CD4-positive, alpha-beta T cell (primary cell): ENCODE measurements around the gene ARPC4. TPM values are rescaled to one million over a fixed set of nuclear protein-coding genes. Genes with fewer than 3 reads are reported as not detected.

Source experiments
- ATAC-seq: fragments of 200-7000 bp; cut with Tn5 transposase; one replicate; pipeline ENCODE4 v1.10.0; 2022; ENCODE audit warnings: mild to moderate bottlenecking; ENCODE audit not compliant: poor library complexity
- CTCF ChIA-PET: fragments of 350-600 bp; sonication (Branson Sonifier 250); formaldehyde crosslinking; loops from one replicate; lab custom pipeline; 2021; ENCODE audit warnings: antibody characterized with exemption, inconsistent platforms; lab: Charles Lee
- POLR2A ChIA-PET: fragments of 350-600 bp; sonication (Branson Sonifier 250); formaldehyde crosslinking; loops from one replicate; lab custom pipeline; 2021; ENCODE audit warnings: antibody characterized with exemption, inconsistent platforms; lab: Charles Lee
- DNase-seq, 14 experiments: peaks; one replicate each; pipeline ENCODE4 v3.0.0-alpha.2; 2013 to 2020; ENCODE audit warnings: mixed read lengths in 2 of 14
- H3K27ac ChIP-seq, 2 donors: one replicate each; pipeline versions ENCODE4 v1.5.1 to v1.7.0; 2013; ENCODE audit warnings: low read length in 2 of 2, low read depth in 1 of 2, mild to moderate bottlenecking in 1 of 2
- H3K27me3 ChIP-seq, 2 experiments: 1 replicate in 1 of 2; 2 replicates in 1 of 2; pipeline versions ENCODE4 v1.6.1 to v1.7.0; 2013; ENCODE audit warnings: low read length in 2 of 2, control low read depth in 1 of 2, mild to moderate bottlenecking in 1 of 2, moderate library complexity in 1 of 2; ENCODE audit not compliant: insufficient read depth in 2 of 2, control insufficient read depth in 1 of 2
- H3K36me3 ChIP-seq: one replicate; pipeline ENCODE4 v1.6.1; 2013; ENCODE audit warnings: low read length, control low read depth; ENCODE audit not compliant: insufficient read depth
- H3K4me1 ChIP-seq: one replicate; pipeline ENCODE4 v1.6.1; 2013; ENCODE audit warnings: low read length, control low read depth; ENCODE audit not compliant: insufficient read depth
- H3K4me3 ChIP-seq: one replicate; pipeline ENCODE4 v1.5.1; 2013; ENCODE audit warnings: mild to moderate bottlenecking, low read length, moderate library complexity
- H3K9me3 ChIP-seq, 2 experiments: 1 replicate in 1 of 2; 2 replicates in 1 of 2; pipeline versions ENCODE4 v1.6.1 to v1.7.0; 2013; ENCODE audit warnings: low read length in 2 of 2, mild to moderate bottlenecking in 2 of 2, control low read depth in 1 of 2, moderate library complexity in 1 of 2; ENCODE audit not compliant: control insufficient read depth in 1 of 2, insufficient read depth in 1 of 2
- H3K27ac Mint-ChIP-seq: one replicate; pipeline ENCODE4 v1.8.0; 2020; ENCODE audit warnings: mixed read lengths
- H3K27me3 Mint-ChIP-seq: one replicate; pipeline ENCODE4 v1.8.0; 2021; ENCODE audit warnings: mixed read lengths
- H3K36me3 Mint-ChIP-seq: one replicate; pipeline ENCODE4 v1.8.0; 2021; ENCODE audit warnings: low read depth, mixed read lengths
- H3K4me1 Mint-ChIP-seq: one replicate; pipeline ENCODE4 v1.8.0; 2021; ENCODE audit warnings: low read depth, mixed read lengths
- H3K4me3 Mint-ChIP-seq: one replicate; pipeline ENCODE4 v1.8.0; 2020; ENCODE audit warnings: mild to moderate bottlenecking, mixed read lengths
- H3K9me3 Mint-ChIP-seq: one replicate; pipeline ENCODE4 v1.8.0; 2020; ENCODE audit warnings: mixed read lengths
- CTCF ChIP-seq: fragments of 200-600 bp; IDR thresholded peaks from one replicate; pipeline ENCODE4 v1.8.0; 2022; ENCODE audit warnings: antibody characterized with exemption, mild to moderate bottlenecking
- intact Hi-C, 2 experiments: fragments of 100-400 bp; cut with DNase I in 1 of 2; cut with micrococcal nuclease in 1 of 2; formaldehyde crosslinking; loops; one replicate each; pipeline versions ENCODE4 v1.15.1 to v1.9.0; 2023 to 2025; cut with DNase I, micrococcal nuclease
- total RNA-seq, 174 experiments: library from RNA in 2 of 174; stranded (reverse) in 2 of 174; gene quantifications; one replicate each; pipeline ENCODE4 v1.2.3 and lab custom pipeline; 2021 to 2026

Gene ARPC4
- total RNA-seq, 2 experiments from 2014 or later: 88.7 to 91.3 TPM

GRCh38 chr3:9748031-9748430 is 44.9 kb upstream of the ARPC4 start:
- Mint-ChIP-seq H3K4me3 (peak overlapping the region; percentile 46), H3K9me3 (no peaks in the 10 kb centered on the region), H3K36me3 (peaks cover 82% of the 10 kb centered on the region), H3K27ac (peak overlapping the region; percentile 36), H3K4me1 (peaks cover 34% of the 10 kb centered on the region), H3K27me3 (no peaks in the 10 kb centered on the region)
- DNase-seq (no peak), ATAC-seq (no peak)
- Histone ChIP-seq H3K4me1 (peaks cover 30% of the 10 kb centered on the region), H3K27ac (no peak overlapping the region), H3K27me3 (no peaks in the 10 kb centered on the region), H3K9me3 (no peaks in the 10 kb centered on the region), H3K4me3 (no peak overlapping the region), H3K36me3 (peaks cover 60% of the 10 kb centered on the region)
- intact Hi-C loops: loop anchor here in 1 of 2 experiments (1.0 to 5.0 kb wide), 4 partner anchors 15 to 144 kb away; partner anchors contain the start of gene JAGN1
- CTCF ChIA-PET: no interaction called here
- no peak for TF ChIP-seq CTCF
- POLR2A ChIA-PET: interaction anchor here (1.0 kb wide), 1 partner anchor 351 kb away, joined by 3 read pairs; the partner anchor contains the start of gene SETD5

GRCh38 chr3:9749296-9749644 is 43.6 kb upstream of the ARPC4 start:
- Histone ChIP-seq H3K4me3 (peak overlapping the region; percentile 82), H3K27ac (peak overlapping the region; percentile 60 to 69), H3K27me3 (no peaks in the 10 kb centered on the region), H3K4me1 (peaks cover 31% of the 10 kb centered on the region), H3K9me3 (no peaks in the 10 kb centered on the region), H3K36me3 (peaks cover 51% of the 10 kb centered on the region)
- H3K36me3 Mint-ChIP-seq: peaks cover 77% of the 10 kb centered on the region
- peak overlapping the region; percentile 85 for H3K27ac Mint-ChIP-seq
- POLR2A ChIA-PET: interaction anchor here (0.7 to 3.3 kb wide), 15 partner anchors 9 to 572 kb away, joined by 3 to 41 read pairs (median 5); partner anchors contain the start of genes ARPC4, BRPF1, CAMK1 and CRELD1
- H3K4me3 Mint-ChIP-seq: peak overlapping the region; percentile 95
- TF ChIP-seq CTCF: no peak
- CTCF ChIA-PET: interaction anchor here (1.0 to 1.5 kb wide), 6 partner anchors 18 to 184 kb away, joined by 3 to 9 read pairs (median 4); partner anchors contain the start of genes ARPC4 and BRPF1
- no peaks in the 10 kb centered on the region for H3K27me3 Mint-ChIP-seq
- ATAC-seq (no peak), DNase-seq (peak in 1 of 14 experiments; percentile 12)
- H3K9me3 Mint-ChIP-seq: no peaks in the 10 kb centered on the region
- intact Hi-C loops: loop anchor here (1.0 to 5.0 kb wide), 4 partner anchors 18 to 143 kb away; partner anchors contain the start of genes BRPF1 (in 1 of the 2) and JAGN1 (in 1 of the 2)
- peaks cover 41% of the 10 kb centered on the region for H3K4me1 Mint-ChIP-seq

GRCh38 chr3:9749645-9750555 is 43.0 kb upstream of the ARPC4 start, which contains the start of gene OGG1:
TSS of gene OGG1 (plus strand) at chr3:9749952. CDS start at chr3:9750287, 335 bp downstream.
- Mint-ChIP-seq H3K27me3 (no peaks in the 10 kb centered on the region), H3K27ac (peak within 1 kb of the TSS; percentile 85), H3K9me3 (no peaks in the 10 kb centered on the region), H3K36me3 (peaks cover 77% of the 10 kb centered on the region), H3K4me1 (peaks cover 48% of the 10 kb centered on the region), H3K4me3 (peak within 1 kb of the TSS; percentile 95)
- Histone ChIP-seq H3K4me3 (peak within 1 kb of the TSS; percentile 82), H3K27ac (peak within 1 kb of the TSS; percentile 69 to 74), H3K27me3 (no peaks in the 10 kb centered on the region), H3K9me3 (no peaks in the 10 kb centered on the region), H3K4me1 (peaks cover 37% of the 10 kb centered on the region), H3K36me3 (peaks cover 51% of the 10 kb centered on the region)
- ChIA-PET POLR2A (interaction anchor here (1.0 to 3.3 kb wide), 14 partner anchors 10 to 387 kb away, joined by 3 to 41 read pairs (median 5); partner anchors contain the start of genes ARPC4, BRPF1, CAMK1 and CRELD1), CTCF (interaction anchor here (1.0 to 1.5 kb wide), 6 partner anchors 19 to 183 kb away, joined by 3 to 9 read pairs (median 4); partner anchors contain the start of genes ARPC4 and BRPF1)
- TF ChIP-seq CTCF: no peak
- ATAC-seq (peak; percentile 94), DNase-seq (peak; percentile 84 to 98 (median 91))
- intact Hi-C loops: loop anchor here (1.0 to 5.0 kb wide), 6 partner anchors 19 to 142 kb away; partner anchors contain the start of genes TADA3 (in 2 of the 2), BRPF1 (in 1 of the 2) and JAGN1 (in 1 of the 2)
